ENCODE measurements around the gene HOXB4.

HOXB4 gene

DNA sequence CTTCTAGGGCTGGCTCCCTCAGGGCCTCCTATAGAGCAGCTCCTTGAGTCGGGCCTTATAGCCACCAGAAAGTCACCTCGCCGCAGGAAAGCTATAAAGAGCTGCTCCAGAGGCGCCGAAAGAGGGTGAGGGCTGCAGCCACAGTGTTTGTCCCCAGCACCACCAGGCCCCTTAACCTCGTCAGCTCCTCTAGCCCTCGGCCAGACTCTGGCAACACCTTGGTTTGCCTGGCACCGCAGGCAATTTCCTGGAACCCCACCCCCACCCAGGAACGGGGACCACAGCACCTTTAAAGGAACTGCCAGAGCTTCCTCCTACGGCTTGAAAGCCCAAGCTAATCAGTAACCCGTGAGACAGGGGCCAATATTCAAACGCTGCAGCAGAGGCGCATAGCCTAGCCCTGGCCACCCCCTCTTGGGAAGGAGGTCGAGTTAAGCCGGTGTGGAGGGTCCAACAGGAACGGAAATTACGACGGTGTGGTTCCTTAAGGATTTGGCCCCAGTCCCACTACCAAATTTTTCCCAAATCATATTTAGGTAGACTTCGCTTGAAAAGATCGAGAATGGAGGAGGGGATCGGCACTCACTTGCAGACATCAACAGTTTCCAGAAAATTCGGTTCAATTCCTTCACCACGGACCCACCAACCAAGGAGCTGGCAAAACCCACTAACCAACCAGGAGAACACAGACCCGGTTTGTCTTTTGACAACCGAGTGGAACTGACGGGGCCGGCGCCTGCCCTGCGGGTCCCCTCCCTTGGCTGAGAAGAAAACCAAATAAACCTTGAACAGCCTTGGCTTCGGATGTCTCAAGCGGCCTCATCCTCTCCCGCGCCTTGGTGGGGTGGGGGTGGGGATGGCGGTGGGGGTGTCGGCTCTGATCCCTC is 23.6 kb upstream of the HOXB4 start:
- no peak for DNase-seq (ENCODE audit: low spot score)

DNA sequence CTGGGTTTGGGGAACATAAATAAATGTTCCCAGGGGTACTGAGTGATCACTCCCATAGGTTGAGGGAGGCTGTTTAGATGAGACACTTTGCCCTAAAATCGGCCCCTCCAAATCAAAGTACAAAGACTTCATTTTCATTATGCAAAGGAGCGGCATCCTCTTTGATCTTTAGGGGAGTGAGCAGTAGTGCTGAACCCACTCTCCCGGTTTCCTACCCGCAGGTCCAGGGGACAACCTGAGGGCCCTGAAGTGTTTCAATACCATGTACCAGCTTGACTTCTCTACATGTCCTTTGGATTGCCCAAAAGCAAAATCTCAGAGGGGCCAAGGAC is 23.0 kb upstream of the HOXB4 start:
- no peak for DNase-seq (ENCODE audit: low spot score)

DNA sequence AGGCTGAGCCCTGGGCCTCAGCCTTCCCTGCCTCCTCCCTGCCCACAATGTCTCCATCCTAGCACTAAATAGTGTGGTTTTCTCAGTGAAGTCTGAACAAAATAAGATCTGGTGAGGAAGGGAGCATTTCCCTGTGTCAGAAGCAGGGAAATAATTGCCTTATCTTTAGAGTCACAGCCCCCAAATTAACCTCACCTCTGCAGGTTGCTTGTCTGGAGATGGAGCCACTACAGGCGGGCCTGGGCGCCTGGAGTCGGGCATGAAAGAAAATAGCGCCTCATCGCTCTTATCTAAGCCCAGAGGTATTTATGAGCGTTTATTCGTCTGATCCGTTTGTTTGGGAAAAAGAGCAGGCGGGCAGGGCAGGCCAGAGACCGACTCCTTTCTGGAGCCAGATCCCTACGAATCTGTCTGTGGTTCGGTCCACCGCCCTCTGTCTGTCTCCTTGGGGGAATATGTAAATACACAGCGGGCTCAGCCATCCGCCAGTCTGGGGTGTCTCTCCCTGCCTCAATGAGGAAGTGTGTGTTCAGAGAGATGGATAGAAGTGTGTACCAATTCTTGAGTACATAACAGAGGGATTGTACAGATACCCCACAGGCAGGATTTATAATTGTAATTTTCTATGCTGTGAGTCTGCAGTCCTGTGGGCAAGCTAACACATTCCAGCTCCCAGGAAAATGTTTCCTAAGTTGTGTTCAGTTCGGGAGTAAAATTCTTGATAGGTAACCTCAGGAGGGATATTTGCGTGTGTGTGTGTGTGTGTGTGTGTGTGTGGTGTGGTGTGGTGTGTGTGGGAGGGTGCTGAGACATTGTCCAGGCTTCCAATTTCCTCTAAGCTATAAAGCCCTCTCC is 22.3 kb upstream of the HOXB4 start:
- no peak for DNase-seq (ENCODE audit: low spot score)

DNA sequence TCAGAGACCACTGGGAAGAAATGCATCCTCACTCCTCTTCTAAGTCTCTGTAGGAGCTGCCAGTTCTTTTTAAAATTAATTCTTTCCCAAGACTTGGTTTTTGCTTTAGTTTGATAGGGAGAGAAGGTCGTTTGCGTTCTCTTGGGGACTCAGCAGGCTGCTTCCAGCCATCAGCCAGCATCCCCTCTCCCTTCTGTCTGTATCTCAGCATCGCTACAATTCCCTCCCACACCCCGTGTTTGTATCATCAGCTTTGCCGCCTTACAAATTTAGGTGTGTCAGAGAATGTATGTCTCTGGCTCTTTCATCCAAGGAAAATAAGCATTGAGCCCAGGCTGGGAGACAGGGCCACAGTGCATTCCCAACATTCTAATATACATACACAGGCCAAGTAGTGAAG is 21.2 kb upstream of the HOXB4 start:
- DNase-seq (ENCODE audit: low spot score) = no peak

DNA sequence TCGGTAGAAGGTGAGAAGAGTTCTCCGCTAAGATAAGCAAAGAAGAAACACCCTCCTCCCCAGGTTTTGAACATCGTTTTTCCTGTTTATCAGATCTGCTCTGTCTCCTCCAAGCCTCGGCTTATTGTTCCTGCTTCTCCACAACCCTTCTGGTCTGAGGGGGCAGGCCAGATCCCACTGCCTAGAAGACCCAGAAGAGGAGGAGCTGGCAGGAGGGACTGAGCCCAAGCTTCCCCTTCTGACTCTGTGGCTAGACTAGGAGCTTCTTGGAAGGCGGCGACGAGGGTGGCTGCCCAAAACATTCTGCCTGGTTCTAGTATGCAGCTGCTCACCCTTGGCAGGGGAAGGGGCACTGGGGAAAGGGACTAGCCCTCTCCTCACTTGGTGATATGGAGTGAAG is 20.6 kb upstream of the HOXB4 start:
- no peak for DNase-seq (ENCODE audit: low spot score)

DNA sequence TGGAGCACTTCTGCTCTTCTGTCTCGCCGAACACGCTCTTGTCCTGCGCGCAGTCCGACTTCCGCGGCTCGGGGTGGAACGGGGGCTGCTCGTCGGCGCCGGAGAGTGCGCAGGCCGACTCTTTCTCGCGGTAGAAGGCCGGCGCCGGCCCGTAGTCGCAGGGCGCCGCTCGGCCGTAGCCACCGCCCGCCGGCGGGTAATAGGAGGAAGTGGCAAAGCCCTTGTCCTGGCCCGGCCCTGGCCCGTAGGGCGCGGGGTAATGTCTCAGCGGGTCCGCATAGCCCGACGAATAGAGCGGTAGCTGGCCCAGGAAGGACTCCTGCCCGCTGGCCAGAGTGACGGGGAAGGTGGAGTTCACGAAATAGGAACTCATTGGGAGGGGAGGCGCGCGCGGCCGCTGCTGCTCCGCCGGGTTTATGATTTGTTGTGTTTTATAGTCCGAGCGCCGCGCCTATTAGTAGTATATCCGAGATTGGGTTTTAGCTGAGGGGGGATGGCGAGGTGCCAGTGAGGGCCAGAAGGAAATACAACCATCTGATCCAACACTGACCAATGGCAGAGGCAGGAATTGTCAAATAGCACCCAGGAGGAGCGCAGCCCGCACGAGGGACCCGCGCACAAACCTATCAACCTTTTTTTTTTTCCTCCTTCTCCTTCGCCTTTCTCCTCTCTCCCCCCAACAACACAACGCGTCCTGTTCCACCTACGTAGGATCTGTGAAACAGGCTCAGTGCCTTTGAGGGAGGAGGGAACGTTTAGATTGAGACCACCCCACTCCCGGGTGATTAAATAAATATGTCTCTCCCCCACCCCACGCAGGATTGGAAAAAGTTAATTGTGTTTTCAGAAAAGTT is 19.9 kb upstream of the HOXB4 start:
- DNase-seq (ENCODE audit: low spot score) = no peak

DNA sequence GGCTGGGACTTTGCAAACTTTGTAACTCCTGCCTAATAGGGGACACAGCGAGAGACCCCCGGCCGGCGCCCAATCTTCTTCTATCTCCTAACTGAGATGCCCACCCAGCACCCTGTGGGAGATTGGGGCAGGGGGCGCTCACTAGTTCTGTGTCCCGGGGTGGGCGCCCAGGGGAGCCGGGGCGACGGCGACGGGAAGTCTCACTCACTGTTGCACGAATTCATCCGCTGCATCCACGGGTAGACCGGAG is 19.3 kb upstream of the HOXB4 start:
- DNase-seq (ENCODE audit: low spot score) = no peak

DNA sequence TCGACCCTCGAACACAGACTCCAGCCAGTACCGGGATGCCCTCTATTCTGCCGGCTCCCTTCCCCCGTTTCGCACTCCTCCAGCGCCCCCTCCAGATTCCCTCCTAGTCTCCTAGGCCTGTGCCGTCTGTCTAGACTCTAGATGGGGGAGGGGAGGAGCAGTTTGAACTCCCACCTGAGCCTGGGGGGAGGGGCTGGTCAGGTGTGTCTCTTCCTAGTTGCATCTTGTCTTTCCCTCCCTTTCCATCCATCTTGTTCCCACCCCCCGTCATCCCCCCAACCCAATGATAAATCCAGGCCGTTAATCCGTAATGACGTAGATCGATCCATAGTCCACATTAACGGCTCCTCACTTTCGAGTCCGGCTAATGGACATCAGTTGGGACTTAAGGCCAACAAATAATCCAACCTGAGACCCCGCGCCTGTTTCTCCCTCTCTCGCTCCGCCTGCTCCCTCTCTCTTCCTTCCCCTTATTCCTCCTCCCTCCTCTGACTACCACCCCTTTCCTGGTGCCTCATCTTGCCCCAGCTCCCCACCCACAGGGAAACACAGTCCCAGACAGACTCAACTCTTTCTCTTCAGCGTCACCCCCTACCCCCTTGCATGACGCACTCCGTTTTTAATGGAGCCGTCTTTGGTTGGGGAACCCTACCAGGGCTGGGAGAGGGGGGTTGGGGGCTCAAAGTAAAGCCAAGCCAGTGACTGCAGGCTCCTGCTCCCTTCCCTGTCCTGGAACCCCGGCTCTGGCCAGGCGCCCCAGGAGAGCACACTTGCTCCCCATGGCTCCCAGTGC is 18.8 kb upstream of the HOXB4 start:
- DNase-seq (ENCODE audit: low spot score) = no peak

DNA sequence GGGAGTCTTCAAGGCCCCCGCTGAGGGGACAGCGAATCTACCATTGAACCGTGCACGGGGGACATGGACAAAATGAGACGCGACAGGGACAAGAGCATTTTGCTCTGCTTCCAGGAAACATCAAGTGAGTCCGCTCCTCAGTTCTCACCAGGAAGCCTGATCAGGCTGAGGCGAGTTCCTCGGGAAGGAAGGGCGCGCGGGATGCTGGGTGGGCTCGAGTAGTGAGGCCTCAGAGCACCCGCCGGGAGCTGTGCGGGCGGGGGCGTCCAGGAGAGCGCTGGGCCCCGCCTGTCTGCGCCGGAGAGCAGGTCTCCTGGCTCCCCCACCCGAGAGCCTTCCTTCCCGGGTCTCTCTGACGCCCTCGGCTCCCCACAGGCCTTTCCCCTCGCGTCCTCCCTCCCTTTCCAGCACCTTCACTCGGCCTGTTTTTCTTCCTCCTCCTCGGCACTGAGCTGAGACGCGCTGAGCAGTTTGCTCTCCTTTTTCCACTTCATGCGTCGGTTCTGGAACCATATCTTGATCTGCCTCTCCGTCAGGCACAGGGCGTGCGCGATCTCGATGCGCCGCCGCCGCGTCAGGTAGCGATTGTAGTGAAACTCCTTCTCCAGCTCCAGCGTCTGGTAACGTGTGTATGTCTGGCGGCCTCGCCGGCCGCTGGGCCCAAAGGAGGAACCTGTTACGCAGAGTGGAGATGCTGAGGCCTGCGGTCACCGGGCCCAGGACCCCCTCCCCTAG is 18.0 kb upstream of the HOXB4 start:
- DNase-seq (ENCODE audit: low spot score) = no peak

DNA sequence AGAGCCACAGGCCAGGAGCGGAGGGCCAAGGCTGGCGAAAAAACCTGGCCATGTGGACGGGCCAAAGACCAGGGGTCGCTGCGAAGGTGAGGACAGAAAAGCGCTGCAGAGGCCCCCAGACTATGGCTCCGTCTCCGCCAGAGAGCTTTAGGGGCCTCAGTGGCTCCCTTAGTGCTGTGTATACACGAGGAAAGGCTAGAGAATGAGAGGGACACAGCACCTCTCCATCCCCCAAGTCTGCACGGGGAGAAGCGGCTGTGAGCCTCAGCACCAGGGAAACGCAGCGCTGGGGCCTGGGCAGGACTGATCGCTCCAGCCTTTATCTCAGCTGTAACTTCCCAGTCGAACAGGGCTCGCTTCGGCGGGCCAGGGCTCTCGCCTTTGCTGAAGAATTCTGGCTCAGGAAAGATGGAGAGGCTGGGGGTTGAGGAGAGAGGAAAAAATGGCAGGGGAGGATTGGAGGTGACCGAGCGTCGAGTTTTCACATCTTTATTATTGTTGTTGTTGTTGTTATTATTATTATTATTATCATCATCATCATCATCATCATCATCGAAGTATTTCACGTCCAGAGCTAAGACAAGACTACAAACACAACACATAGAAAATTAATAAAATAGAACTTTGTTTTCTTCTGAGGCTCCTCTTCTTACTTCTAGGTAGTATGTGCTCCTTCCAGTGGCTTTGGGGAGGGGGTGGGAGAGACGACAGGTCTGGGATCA is 17.3 kb upstream of the HOXB4 start:
- no peak for DNase-seq (ENCODE audit: low spot score)

DNA sequence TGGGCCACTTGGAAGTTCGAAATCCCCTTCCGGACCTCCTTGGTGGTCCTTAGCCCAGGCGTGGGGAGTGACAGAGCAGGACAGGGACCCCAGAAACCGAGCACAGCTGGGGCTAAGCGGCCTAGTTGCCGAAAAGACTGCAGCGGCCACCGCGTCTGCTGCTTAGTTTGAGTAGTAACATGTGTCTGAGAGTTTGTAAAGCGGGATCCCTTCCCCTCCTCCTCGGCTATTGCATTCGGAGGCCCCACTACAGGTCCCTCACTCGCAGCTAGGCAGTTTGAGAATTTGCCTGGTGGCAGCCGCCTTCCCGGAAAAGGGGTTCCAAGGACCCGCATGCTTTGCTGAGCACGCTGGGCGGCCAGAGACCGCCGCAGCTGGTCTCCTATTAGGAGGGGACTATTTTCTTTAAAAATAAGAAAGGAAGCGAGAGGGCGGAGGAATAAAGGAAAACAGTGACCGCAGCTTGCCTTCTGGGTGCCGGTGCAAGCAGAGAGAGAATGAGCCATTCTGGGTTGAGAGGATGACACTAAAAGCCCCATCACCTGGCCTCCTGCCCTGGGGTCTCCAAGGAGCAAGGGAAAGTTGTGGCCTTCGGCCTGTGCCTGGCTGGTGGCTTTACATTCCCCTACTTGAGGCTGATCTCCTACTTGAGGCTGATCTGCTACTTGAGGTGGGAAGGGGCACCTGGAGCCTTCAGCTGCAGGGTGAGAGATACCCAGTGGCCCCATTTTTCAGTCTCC is 16.6 kb upstream of the HOXB4 start:
- no peak for DNase-seq (ENCODE audit: low spot score)

DNA sequence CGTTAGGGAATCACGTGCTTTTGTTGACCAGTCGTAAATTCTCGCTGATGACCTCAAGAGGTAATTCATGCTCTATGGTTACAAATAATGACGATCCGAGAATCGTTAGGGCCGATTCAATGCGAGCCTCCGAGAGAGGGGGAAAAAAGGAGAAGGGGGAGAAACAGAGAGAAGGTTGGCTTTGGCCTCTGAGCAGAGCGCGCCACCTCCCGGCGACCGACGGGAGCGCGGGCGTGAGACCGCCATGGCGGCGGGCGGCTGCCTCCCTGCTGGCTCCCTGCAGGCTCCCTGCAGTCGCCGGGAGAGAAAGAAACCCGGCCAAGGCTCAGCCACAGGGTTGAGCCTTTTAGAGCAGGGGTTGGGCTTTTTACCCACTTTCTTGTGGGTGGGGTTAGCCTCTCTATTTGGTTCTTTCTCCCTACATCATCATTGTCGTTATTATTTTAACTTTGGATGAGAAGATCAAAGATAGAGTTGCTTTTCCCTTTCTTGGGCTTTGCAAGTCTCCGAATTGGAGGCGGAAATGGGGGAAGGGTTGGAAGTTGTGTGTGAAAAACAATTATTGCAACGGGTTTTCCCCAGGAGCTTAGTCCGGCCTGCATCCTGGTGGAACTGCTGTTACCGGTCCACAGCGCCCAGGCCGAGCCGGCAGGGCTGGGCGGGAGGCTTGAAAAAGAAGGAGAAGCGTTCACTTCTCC is 15.8 kb upstream of the HOXB4 start:
- peak; percentile 83 for DNase-seq (ENCODE audit: low spot score)

DNA sequence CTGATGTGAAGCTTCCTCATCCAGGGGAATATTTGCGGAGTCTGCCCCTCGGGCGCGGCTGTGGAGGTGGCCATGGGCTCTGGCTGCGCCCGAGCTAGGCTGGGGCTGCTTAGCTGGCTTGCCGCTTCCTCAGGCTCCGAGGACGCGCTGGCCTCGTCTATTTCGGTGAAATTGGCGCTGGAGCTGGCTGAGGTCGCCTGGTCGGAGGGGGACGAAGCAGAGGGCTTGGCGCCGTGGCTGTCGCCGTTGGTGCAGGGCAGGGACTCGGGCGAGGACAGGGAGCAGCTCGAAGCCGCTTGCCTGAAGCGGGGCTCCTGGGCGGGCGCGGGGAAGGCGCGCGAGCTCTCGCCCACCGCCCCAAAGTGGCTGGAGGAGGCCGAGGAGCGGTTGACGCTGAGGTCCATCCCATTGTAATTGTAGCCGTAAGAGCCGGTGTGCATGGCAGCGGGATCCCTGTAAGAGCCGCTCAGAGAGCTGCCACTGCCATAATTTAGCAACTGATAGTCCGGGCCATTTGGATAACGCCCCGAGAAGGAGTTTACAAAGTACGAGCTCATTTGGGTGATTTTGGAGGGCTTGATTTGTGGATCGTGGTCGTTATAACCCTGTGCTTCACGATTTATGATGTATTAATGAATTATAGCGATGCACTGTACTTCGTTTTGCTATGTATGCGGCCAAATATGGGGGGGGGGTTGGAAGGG is 15.1 kb upstream of the HOXB4 start, which contains the start of gene HOXB5:
HOXB5 (minus strand) TSS at position 654 of the 704 bp plus-strand sequence; CDS start at position 557, 97 bp downstream.
- no peak for DNase-seq (ENCODE audit: low spot score)

DNA sequence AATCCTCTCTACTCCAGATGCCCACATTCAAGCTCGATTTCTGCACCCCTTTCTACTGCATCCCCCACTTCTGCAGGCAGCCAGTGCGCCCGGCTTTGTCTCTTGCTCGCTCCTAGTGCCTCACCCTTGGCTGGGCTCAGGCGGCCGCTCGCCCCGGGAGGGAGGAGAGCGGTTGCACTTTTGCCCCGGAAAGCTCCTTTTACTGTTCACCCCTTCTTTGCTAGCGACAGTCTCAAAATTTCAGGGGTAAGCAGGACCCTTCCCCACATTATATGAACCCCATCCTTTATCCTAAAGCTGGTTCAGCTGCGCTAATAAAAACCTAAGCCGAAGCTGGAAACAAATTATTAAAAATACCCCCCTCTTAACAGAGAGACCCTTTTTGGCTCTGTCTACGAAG is 14.4 kb upstream of the HOXB4 start:
- DNase-seq (ENCODE audit: low spot score) = no peak

DNA sequence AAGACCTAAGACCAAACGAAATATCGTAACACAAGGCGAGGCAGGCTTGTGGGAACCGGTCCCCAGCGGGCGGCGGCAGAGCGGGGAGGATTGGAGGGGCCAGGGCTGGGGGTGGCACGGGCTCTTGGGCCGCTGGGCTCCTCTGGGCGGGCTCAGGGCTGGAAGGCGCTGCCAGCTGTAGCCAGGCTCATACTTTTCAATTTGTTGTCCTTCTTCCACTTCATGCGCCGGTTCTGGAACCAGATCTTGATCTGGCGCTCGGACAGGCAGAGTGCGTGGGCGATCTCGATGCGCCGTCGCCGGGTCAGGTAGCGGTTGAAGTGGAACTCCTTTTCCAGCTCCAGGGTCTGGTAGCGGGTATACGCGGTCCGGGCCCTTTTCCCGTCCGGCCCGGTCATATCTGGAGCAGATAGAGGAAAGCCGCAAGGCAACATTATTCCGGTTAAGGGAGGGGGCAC is 13.9 kb upstream of the HOXB4 start:
- DNase-seq (ENCODE audit: low spot score) = no peak

DNA sequence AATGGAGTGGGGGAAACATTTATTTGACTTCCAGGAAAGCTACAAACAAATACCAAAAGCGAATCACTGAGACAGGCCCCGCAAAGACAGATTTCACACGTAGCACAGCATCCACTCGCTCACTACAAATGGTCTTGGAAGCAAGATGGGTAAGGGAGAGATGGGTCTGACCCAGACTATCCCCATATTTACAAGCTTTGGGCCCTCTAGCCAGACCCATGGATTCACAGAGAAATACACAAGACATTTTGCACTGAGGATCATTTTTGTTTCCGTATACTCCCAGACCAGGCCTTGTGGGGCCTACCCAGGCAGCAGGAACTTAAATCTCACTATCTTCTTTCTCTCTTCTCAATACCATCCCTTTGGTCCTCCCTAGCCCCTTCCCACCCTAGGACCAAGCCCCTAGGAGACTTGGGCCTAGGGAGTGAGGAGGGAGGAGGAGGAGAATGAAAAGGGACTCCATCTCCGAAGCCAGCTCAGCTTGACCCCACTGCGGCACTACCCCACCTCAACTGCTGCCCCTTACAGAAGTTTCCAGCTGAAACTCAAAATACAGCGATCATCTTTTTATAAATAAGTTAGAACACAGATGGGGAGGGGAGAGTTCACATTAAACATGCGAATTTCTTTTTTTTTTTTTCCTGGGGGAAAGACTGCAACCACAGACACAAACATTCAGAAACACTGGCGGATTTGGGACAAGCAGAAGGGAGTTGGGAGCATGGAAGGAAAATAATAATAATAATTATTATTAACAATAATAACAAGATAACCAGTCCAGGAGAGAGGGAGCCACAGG is 13.3 kb upstream of the HOXB4 start:
- DNase-seq (ENCODE audit: low spot score) = no peak

DNA sequence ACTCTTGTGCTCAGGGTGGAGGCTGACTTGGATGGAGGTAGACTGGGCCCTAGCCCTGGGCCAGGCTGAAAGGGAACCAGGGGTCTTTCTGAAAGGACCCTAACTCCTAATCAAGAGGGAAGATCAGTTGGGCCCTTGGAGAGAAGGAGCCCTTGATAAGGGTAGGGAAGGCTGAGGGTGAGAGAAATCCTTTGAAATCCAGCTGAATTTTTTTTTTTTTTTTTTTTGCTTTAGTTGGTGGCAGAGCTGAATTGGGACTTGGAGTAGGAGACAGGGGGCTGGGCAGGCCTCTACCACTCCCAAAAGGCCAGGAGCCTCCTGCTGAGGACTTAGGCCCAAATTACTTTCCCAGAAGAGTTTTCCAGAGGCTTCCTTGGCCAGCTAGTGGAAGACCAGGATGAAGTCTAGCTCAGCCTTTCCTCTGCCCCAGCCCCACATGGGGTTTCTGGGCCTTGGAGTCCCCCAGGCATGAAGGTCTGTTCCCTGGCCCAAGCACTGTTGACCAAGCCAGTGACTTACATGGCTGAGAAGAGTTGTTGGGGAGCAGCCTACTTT is 12.5 kb upstream of the HOXB4 start:
- DNase-seq (ENCODE audit: low spot score) = no peak

Measured in activated CD4-positive, alpha-beta T cell treated with anti-CD3 and anti-CD28 coated beads, Interleukin-2, Interleukin-4, amounts not matched to agents 100 ng/mL and 50 ng/mL, durations not matched to agents 16 hours and 8 hours (primary cell).